NK-92 treated with Interleukin-12 subunit alpha and Interleukin-12 subunit beta, amount 100 ng/mL, for 24 hours (cell line): ENCODE results near the gene CSPG4.
A peak's percentile ranks its signal among the peaks of the same experiment; 100 is the strongest.
"Not testable (repeated sequence)": the region's sequence is repeated elsewhere in the genome, so short reads cannot be mapped to it uniquely, and the experiment has no call there.

Experiments
- DNase-seq: peaks from one replicate; lab custom pipeline; 2025; lab: John Stamatoyannopoulos, UW

Gene CSPG4

GRCh38 chr15:75688278-75688557 lies 24.4 kb downstream of the CSPG4 start:
- no peak for DNase-seq

GRCh38 chr15:75687486-75688277 lies 25.0 kb downstream of the CSPG4 start:
- DNase-seq: no peak

DNA sequence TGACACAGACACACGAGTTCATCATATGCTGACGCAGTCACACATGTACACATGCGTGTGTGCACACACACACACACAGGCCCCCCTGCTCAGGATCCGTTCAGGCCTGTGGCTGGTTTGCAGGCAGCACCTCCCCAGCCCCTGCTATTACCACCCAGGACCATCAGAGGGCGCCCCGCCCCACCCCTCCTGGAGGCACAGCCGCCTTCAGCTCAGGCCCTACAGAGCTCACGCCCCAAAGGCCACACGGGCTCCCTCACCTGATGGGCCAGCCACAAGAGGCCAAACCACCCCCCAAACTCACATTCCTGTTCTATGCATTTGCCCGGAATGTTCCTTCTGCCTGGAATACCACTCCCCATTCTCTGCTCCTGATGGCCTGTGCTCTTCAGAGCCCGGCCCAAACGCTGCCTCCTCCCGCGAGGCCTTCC lies 26.4 kb downstream of the CSPG4 start:
- DNase-seq: peak; percentile 48

DNA sequence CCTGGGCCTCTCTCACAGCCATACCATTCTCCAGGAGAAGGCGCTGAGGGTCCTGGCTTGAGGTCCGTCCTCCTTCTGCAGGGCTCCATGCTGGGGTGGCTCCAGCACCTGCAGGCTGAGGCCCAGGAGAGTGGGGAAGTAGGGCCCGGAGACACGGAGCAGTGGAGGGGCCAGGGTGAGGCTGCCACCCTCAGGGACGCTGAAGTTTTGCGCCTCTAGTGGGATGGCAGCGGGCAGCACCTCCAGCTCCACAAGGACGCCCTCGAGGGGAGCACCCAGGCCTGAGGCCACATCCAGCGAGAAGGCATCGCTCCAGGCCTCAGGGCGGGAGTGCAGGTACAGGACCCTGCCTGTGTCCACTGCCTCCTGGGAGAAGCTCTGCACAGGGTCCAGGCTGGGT lies 27.5 kb downstream of the CSPG4 start:
- DNase-seq: no peak

GRCh38 chr15:75684648-75685047 lies 28.0 kb downstream of the CSPG4 start:
- no peak for DNase-seq

DNA sequence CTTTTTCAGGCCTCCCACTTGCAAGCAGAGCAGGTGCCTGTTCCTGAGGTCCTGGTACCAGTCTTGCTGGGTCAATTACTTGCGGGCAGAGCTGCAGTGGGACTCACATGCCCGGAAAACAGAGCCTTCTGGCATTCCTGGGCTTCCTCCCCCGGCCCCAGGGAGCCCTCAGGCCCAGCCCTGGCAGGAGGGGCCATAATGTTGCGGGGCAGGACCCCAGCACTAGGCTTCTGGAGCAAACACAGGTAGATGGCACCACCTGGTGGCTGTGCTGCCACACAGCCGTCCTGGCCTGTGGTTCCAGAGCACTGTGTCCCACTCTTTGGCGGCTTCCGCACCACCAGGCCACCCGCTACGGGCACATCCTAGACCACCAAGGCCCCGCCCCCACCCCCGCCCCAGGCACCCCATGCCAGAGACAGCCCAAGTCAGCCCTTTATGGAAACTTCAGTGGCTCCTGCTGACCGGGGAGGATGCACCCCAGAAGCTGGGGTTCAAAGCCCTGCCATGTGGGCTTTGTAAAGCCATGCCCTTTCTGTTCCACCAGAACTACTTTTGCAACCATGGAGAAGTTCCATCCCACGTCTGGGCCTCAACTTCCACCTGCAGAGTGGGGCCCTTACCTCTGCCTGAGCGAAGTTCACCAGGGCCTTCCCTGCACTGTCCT lies 28.9 kb downstream of the CSPG4 start:
- peak; percentile 26 for DNase-seq

DNA sequence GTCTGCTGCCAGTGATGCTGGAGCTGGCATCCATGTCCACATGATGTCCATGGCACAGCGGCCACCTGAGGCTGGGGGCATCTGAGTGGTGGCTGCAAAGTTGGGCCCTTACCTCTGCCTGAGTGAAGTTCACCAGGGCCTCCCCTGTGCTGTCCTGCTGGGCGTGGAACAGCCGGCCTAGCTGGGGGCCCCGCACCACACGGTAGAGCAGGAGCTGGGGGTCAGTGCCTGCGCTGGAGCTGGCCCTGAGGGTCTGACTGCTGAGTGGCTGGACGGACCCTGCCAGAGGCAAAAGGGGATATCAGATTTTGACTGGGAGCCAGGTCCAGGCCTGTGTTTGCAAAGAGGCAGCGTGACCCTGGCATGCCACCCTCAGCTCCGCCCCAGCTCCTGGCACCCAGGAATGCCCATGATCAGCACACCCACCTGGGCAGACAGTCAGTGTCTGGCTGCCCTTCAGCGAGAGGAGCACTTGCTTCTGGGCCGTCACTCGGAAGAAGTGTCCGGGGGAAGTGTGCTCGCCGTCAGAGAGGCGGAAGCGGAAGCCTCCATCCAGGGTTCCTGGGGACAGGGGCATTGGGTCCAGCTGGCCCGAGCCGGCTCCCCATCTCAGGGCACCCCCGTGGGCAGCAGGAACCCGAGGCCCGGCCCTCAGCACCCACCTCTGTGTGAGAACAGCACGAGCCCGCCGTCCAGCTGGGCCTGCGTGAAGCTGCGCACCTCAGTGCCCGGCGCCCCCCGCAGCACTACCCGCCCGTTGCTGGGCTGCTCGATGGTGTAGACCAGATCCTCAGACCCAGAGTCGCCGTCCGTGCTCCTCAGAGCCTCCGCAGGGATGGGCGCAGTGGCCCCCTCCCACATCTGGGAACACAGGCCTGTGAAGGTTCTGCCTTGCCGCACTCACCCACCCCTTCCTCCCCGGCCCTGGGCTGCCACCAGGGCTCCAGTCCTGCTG lies 30.2 kb downstream of the CSPG4 start:
- DNase-seq: no peak

- no peak for DNase-seq
These were observed 32.5 kb downstream of the CSPG4 start for GRCh38 chr15:75680007-75680789.

DNA sequence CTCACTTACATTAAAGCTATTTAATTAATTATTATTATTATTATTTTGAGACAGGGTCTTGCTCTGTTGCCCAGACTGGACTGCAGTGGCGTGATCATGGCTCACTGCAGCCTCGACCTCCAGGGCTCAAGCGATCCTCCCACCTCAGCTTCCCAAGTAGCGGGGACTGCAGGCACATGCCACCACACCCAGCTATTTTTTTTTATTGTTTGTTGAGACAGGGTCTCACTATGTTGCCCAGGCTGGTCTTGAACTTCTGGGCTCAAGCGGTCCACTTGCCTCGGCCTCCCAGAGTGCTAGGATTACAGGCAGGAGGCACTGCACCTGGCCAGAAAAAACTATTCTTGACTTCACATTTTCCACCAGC lies 34.3 kb downstream of the CSPG4 start:
- not testable (repeated sequence) for DNase-seq

DNA sequence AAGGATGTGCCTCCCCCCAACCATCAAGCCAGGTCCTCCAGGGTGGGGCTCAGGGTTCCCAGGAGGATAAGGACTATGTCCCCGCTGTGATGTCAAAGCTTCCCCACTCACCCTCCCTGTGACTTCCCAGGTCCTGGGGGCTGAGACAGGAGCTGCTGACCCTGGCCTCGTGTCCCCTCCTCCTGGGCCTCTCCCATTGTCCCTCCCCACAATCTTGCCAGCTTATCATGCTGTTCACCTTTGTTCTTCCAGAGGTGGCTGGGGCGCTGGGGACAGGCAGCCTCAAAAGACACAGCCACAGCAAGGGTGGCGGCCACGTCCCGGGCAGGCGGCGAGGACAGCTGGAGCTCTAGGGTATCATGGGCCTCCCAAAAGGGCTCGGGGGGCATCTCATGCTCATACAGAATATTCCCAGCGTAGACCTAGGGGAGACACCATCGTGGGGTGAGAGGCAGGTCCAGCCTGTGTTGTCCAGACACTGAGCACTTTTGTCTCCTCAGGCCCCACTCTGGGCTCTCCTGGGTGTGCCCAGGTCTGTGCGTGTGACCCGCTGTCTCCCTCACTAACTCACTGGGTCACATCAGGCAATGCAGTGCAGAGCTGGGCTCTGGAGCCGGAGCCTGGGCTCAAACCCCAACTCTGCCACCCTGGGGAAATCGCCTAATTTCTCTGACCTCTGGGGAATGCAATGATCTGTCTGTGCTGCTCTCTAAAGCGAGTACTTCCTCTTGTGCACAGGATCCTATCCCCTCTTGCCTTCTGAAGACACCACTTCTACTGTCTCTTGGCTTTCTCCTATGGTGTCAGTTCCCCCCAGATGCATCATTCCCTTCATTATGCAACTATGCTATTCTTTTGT lies 35.0 kb downstream of the CSPG4 start:
- no peak for DNase-seq

DNA sequence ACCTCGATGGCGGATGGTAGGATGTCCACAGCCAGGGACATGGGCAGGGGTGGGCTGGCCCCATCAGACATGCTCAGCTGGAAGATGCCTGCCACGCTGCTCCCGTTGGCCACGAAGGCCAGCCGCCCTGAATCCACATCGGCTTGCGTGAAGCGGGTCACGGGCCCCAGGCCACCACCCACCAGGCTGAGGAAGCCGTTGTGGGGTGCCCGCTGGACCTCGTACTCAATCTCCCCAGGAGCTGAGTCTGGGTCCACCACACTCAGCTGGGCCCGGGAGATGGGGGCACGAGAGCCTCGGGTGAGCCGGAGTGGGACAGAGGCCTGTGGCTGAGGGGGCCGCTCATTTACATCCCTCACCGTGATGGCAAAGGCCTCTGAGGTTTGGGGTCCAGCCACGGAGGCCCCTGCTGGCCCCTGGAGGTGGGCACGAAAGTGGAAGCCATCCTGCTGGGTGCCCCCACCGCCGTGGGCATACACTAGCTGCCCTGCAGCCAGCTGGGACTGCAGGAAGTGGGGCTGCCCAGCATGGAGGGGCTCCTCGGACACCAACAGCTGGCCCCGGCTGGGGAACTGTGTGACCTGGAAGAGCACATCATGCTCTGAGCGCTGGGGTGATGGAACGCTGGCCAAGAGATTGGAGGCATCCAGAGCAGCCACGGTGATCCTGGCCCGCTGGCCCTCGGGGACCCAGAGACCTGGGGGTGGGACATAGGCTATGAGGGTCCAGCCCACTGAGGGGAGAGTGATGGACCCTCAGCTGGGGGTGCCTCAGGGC lies 35.8 kb downstream of the CSPG4 start:
- no peak for DNase-seq

GRCh38 chr15:75675579-75676404 lies 36.9 kb downstream of the CSPG4 start:
- DNase-seq: no peak

- DNase-seq: no peak
These were observed 38.3 kb downstream of the CSPG4 start for GRCh38 chr15:75674366-75674765.

- DNase-seq: no peak
These were observed 39.0 kb downstream of the CSPG4 start for GRCh38 chr15:75673426-75674235.

GRCh38 chr15:75672646-75673425 lies 39.8 kb downstream of the CSPG4 start:
- DNase-seq: no peak

DNA sequence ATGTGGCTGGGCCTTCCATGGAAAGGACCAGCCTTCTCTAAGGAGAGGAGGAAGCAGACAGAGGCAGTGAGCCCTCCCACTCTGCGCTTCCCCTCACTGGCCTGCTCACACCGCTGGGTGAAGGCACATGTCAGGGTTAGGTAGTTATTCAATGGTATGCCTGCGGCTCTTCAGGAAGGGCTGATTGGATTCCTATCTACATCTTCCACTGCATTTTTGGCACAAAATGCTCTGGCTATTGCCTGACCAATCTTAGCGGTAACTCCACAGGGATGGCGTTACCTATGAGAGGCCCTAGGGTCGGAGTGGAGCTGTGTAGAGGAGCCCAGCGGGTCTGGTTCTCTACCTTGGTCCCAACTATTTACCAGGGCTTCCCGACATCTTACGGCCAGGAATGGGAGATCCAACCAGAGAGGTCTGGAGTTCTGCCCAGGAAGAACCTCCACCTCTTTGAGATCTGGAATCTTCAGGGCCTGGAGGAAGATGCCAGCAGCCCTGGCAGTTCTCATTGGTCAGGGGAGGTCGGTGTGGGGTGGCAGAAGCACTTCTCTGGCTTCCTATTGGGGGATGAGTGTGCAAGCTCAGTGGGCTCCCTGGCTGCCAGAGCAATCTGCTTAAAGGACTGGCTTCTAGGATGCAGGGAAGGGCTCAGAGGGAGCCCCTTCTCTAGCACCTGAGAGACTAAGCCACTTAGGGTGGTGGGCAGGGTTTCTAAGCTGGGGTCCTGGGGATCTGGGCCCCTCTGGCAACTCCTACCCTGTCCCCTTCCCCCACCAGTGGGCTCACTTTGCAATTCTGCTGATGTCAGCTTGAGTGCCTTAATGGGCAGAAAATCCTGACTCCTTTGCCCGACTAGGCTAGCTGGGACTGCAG lies 40.7 kb downstream of the CSPG4 start:
- DNase-seq: no peak

GRCh38 chr15:75669879-75670212 lies 42.8 kb downstream of the CSPG4 start:
- no peak for DNase-seq
